Measurements from ENCODE around the gene SLC9A9.

DNA sequence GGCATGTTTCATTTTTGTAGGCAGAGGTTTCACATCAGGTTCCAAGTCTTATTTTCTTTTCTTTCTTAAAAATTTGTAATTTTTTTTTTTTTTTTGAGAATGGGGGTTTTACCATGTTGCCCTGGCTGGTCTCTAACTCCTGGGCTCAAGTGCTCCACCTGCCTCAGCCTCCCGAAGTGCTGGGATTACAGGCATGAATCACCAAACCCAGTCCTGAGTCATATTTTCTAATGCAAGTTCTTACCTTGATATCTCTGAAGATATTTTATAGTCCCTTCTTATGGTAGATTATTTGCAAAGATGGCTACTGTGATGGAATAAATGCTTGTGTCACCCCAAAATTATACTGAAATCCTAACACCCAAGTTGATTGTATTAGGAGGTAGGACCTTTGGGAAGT is 63.8 kb downstream of the SLC9A9 start:
- TF ChIP-seq CTCF (IDR thresholded peaks at IDR 0.05), result no peak
- no peak for TF ChIP-seq POLR2A (IDR thresholded peaks at IDR 0.05)

Measured in right lobe of liver (tissue), 4 donors.